ENCODE measurements around the gene PMM2.

PMM2 gene

GRCh38 chr16:8814095-8814806 lies 16.6 kb downstream of the PMM2 start:
- no peak overlapping the region for H4K8ac ChIP-seq (ENCODE audit: low read depth, low read length)
- peaks cover 15 to 91% of the 10 kb centered on the region in 2 donors for H3K36me3 ChIP-seq (replicated peaks in 1 of 2; ENCODE audit: control insufficient read depth in 2 of 2, insufficient read depth in 2 of 2, low read length in 2 of 2)
- H3K4me3 ChIP-seq (ENCODE audit: low read length in 2 of 2): no peak overlapping the region
- no peak overlapping the region for H3K9ac ChIP-seq (ENCODE audit: low read depth, low read length, poor library complexity)
- H2AK5ac ChIP-seq (ENCODE audit: low read depth, low read length): no peak overlapping the region
- no peak overlapping the region for H3K23ac ChIP-seq (ENCODE audit: low read depth, low read length, poor library complexity)
- H4K91ac ChIP-seq (ENCODE audit: low read depth, low read length, poor library complexity): no peak overlapping the region
- peaks cover 2% of the 10 kb centered on the region for H3K79me1 ChIP-seq (ENCODE audit: low read depth, low read length)
- H3K4me2 ChIP-seq (ENCODE audit: insufficient read depth, low read length, poor library complexity, severe bottlenecking): no peak overlapping the region
- H2BK12ac ChIP-seq (ENCODE audit: low read length): no peak overlapping the region
- H3K4me1 ChIP-seq (ENCODE audit: control insufficient read depth in 2 of 2, insufficient read depth in 1 of 2, low read depth in 1 of 2, low read length in 2 of 2): peaks cover 0 to 5% of the 10 kb centered on the region in 2 donors
- H3K27ac ChIP-seq (replicated peaks; ENCODE audit: low read length): no peak overlapping the region
- no peak for DNase-seq (ENCODE audit: low spot score)
- WGBS, 2 donors (ENCODE audit: extremely low coverage in 2 of 2, insufficient read length in 2 of 2, insufficient replicate concordance in 1 of 2): no CpG with 5 or more reads among the region's 14 CpGs
- H2AFZ ChIP-seq (ENCODE audit: low read length): no peak overlapping the region
- no peak overlapping the region for H2BK15ac ChIP-seq (ENCODE audit: low read length)
- no peak overlapping the region for H3K14ac ChIP-seq (ENCODE audit: low read length)
- no peaks in the 10 kb centered on the region for H3K9me3 ChIP-seq (replicated peaks in 1 of 2; ENCODE audit: control insufficient read depth in 2 of 2, insufficient read depth in 1 of 2, low read depth in 1 of 2, low read length in 2 of 2)
- no peaks in the 10 kb centered on the region for H3K27me3 ChIP-seq (ENCODE audit: control insufficient read depth in 3 of 3, insufficient read depth in 3 of 3, low read depth in 1 of 3, low read length in 3 of 3)
- H3K18ac ChIP-seq (ENCODE audit: low read length): no peak overlapping the region
- no peak overlapping the region for H2BK120ac ChIP-seq (ENCODE audit: low read depth, low read length)
- no peak overlapping the region for H3K4ac ChIP-seq (ENCODE audit: low read length)
- no peak overlapping the region for H2BK5ac ChIP-seq (ENCODE audit: low read length)

GRCh38 chr16:8816967-8817655 lies 19.5 kb downstream of the PMM2 start:
- no peak overlapping the region for H3K18ac ChIP-seq (ENCODE audit: low read length)
- H3K23ac ChIP-seq (ENCODE audit: low read depth, low read length, poor library complexity): no peak overlapping the region
- DNase-seq (ENCODE audit: low spot score): no peak
- H4K8ac ChIP-seq (ENCODE audit: low read depth, low read length): no peak overlapping the region
- H2BK12ac ChIP-seq (ENCODE audit: low read length): no peak overlapping the region
- H4K91ac ChIP-seq (ENCODE audit: low read depth, low read length, poor library complexity): no peak overlapping the region
- H2AFZ ChIP-seq (ENCODE audit: low read length): no peak overlapping the region
- no peaks in the 10 kb centered on the region for H3K9me3 ChIP-seq (replicated peaks in 1 of 2; ENCODE audit: control insufficient read depth in 2 of 2, insufficient read depth in 1 of 2, low read depth in 1 of 2, low read length in 2 of 2)
- H3K79me1 ChIP-seq (ENCODE audit: low read depth, low read length): peaks cover 5% of the 10 kb centered on the region
- no peak overlapping the region for H2BK5ac ChIP-seq (ENCODE audit: low read length)
- peaks cover 20 to 91% of the 10 kb centered on the region in 2 donors for H3K36me3 ChIP-seq (replicated peaks in 1 of 2; ENCODE audit: control insufficient read depth in 2 of 2, insufficient read depth in 2 of 2, low read length in 2 of 2)
- H3K4ac ChIP-seq (ENCODE audit: low read length): no peak overlapping the region
- WGBS, 2 donors (ENCODE audit: extremely low coverage in 2 of 2, insufficient read length in 2 of 2, insufficient replicate concordance in 1 of 2): no CpG with 5 or more reads among the region's 6 CpGs
- H2AK5ac ChIP-seq (ENCODE audit: low read depth, low read length): no peak overlapping the region
- H3K14ac ChIP-seq (ENCODE audit: low read length): no peak overlapping the region
- no peak overlapping the region for H2BK15ac ChIP-seq (ENCODE audit: low read length)
- H3K4me3 ChIP-seq (ENCODE audit: low read length in 2 of 2): no peak overlapping the region
- no peaks in the 10 kb centered on the region for H3K27me3 ChIP-seq (ENCODE audit: control insufficient read depth in 3 of 3, insufficient read depth in 3 of 3, low read depth in 1 of 3, low read length in 3 of 3)
- peaks cover 0 to 5% of the 10 kb centered on the region in 2 donors for H3K4me1 ChIP-seq (ENCODE audit: control insufficient read depth in 2 of 2, insufficient read depth in 1 of 2, low read depth in 1 of 2, low read length in 2 of 2)
- no peak overlapping the region for H3K4me2 ChIP-seq (ENCODE audit: insufficient read depth, low read length, poor library complexity, severe bottlenecking)
- no peak overlapping the region for H3K27ac ChIP-seq (replicated peaks; ENCODE audit: low read length)
- H2BK120ac ChIP-seq (ENCODE audit: low read depth, low read length): no peak overlapping the region
- H3K9ac ChIP-seq (ENCODE audit: low read depth, low read length, poor library complexity): no peak overlapping the region

GRCh38 chr16:8818504-8819270 lies 21.0 kb downstream of the PMM2 start:
- H4K8ac ChIP-seq (ENCODE audit: low read depth, low read length): no peak overlapping the region
- no peak overlapping the region for H2BK12ac ChIP-seq (ENCODE audit: low read length)
- H3K23ac ChIP-seq (ENCODE audit: low read depth, low read length, poor library complexity): no peak overlapping the region
- H3K14ac ChIP-seq (ENCODE audit: low read length): no peak overlapping the region
- H3K36me3 ChIP-seq (replicated peaks in 1 of 2; ENCODE audit: control insufficient read depth in 2 of 2, insufficient read depth in 2 of 2, low read length in 2 of 2): peaks cover 14 to 89% of the 10 kb centered on the region in 2 donors
- H3K9ac ChIP-seq (ENCODE audit: low read depth, low read length, poor library complexity): no peak overlapping the region
- no peak for DNase-seq (ENCODE audit: low spot score)
- no peak overlapping the region for H2AK5ac ChIP-seq (ENCODE audit: low read depth, low read length)
- H2BK15ac ChIP-seq (ENCODE audit: low read length): no peak overlapping the region
- no peak overlapping the region for H3K4me3 ChIP-seq (ENCODE audit: low read length in 2 of 2)
- no peaks in the 10 kb centered on the region for H3K9me3 ChIP-seq (replicated peaks in 1 of 2; ENCODE audit: control insufficient read depth in 2 of 2, insufficient read depth in 1 of 2, low read depth in 1 of 2, low read length in 2 of 2)
- peaks cover 5% of the 10 kb centered on the region for H3K79me1 ChIP-seq (ENCODE audit: low read depth, low read length)
- H3K4me1 ChIP-seq (ENCODE audit: control insufficient read depth in 2 of 2, insufficient read depth in 1 of 2, low read depth in 1 of 2, low read length in 2 of 2): peaks cover 0 to 5% of the 10 kb centered on the region in 2 donors
- H3K4ac ChIP-seq (ENCODE audit: low read length): no peak overlapping the region
- no peak overlapping the region for H2AFZ ChIP-seq (ENCODE audit: low read length)
- no CpG with 5 or more reads among the region's 10 CpGs for WGBS, 2 donors (ENCODE audit: extremely low coverage in 2 of 2, insufficient read length in 2 of 2, insufficient replicate concordance in 1 of 2)
- no peak overlapping the region for H3K27ac ChIP-seq (replicated peaks; ENCODE audit: low read length)
- no peak overlapping the region for H2BK5ac ChIP-seq (ENCODE audit: low read length)
- H3K18ac ChIP-seq (ENCODE audit: low read length): no peak overlapping the region
- H4K91ac ChIP-seq (ENCODE audit: low read depth, low read length, poor library complexity): no peak overlapping the region
- no peak overlapping the region for H2BK120ac ChIP-seq (ENCODE audit: low read depth, low read length)
- no peak overlapping the region for H3K4me2 ChIP-seq (ENCODE audit: insufficient read depth, low read length, poor library complexity, severe bottlenecking)
- H3K27me3 ChIP-seq (ENCODE audit: control insufficient read depth in 3 of 3, insufficient read depth in 3 of 3, low read depth in 1 of 3, low read length in 3 of 3): no peaks in the 10 kb centered on the region
